HEK293 (cell line): ENCODE results near the gene TNFSF11.

Experiments
- CTCF ChIA-PET: fragments of 350-600 bp; formaldehyde crosslinking; extraction: SDS; loops from one replicate; lab custom pipeline; 2021; ENCODE audit warnings: antibody characterized with exemption; lab: Yijun Ruan, JAX
- POLR2A ChIA-PET: fragments of 300-600 bp; formaldehyde crosslinking; extraction: SDS; loops from one replicate; lab custom pipeline; 2020; ENCODE audit warnings: antibody characterized with exemption, inconsistent platforms; lab: Yijun Ruan, JAX
- H3K27ac ChIP-seq: fragments of 200-500 bp; sonication (Bioruptor generic); 2 replicates; pipeline ENCODE4 v1.5.1; 2014; ENCODE audit warnings: low read depth, low read length, control low read depth, inconsistent platforms; ENCODE audit errors: extremely low read depth
- H3K36me3 ChIP-seq, 2 experiments: fragments of 200-500 bp in 1 of 2; sonication (Bioruptor generic) in 1 of 2; 1 replicate in 1 of 2; 2 replicates in 1 of 2; pipeline ENCODE4 v1.5.1; 2014 to 2017; ENCODE audit warnings: inconsistent platforms in 2 of 2, low read length in 2 of 2; ENCODE audit not compliant: control insufficient read depth in 2 of 2, insufficient read depth in 1 of 2
- H3K4me1 ChIP-seq: fragments of 200-500 bp; sonication (Bioruptor generic); 2 replicates; pipeline ENCODE4 v1.5.1; 2014; ENCODE audit warnings: mild to moderate bottlenecking, low read length, inconsistent platforms; ENCODE audit not compliant: control insufficient read depth, insufficient read depth
- H3K4me3 ChIP-seq: 2 replicates; pipeline ENCODE4 v1.5.1; 2011; ENCODE audit warnings: low read depth, mild to moderate bottlenecking, control low read depth, low read length, moderate library complexity
- H3K9me3 ChIP-seq: fragments of 200-500 bp; sonication (Bioruptor generic); 2 replicates; pipeline ENCODE4 v1.5.1; 2014; ENCODE audit warnings: low read depth, low read length, inconsistent platforms; ENCODE audit not compliant: control insufficient read depth, insufficient read depth
- GLIS1 ChIP-seq: fragments of 450-650 bp; formaldehyde crosslinking; IDR thresholded peaks from 2 replicates; pipeline ENCODE4 v1.5.1; 2016; ENCODE audit warnings: missing biosample characterization, missing genetic modification characterization
- KLF16 ChIP-seq: fragments of 450-650 bp; formaldehyde crosslinking; IDR thresholded peaks from 2 replicates; pipeline ENCODE4 v1.5.1; 2017; ENCODE audit warnings: missing biosample characterization, missing genetic modification characterization
- KLF9 ChIP-seq: fragments of 450-650 bp; formaldehyde crosslinking; IDR thresholded peaks from 2 replicates; pipeline ENCODE4 v1.5.1; 2016; ENCODE audit warnings: missing biosample characterization, missing genetic modification characterization, low read depth
- OVOL3 ChIP-seq: fragments of 450-650 bp; formaldehyde crosslinking; IDR thresholded peaks from 2 replicates; pipeline ENCODE4 v1.5.1; 2016; ENCODE audit warnings: missing biosample characterization, missing genetic modification characterization
- PRDM2 ChIP-seq: fragments of 450-650 bp; formaldehyde crosslinking; IDR thresholded peaks from 2 replicates; pipeline ENCODE4 v1.5.1; 2016; ENCODE audit warnings: missing biosample characterization, missing genetic modification characterization, borderline replicate concordance
- PRDM6 ChIP-seq: fragments of 450-650 bp; formaldehyde crosslinking; IDR thresholded peaks from 2 replicates; pipeline ENCODE4 v1.5.1; 2017; ENCODE audit warnings: missing biosample characterization, missing genetic modification characterization
- YY2 ChIP-seq: fragments of 450-650 bp; formaldehyde crosslinking; IDR thresholded peaks from 2 replicates; pipeline ENCODE4 v1.5.1; 2016; ENCODE audit warnings: missing biosample characterization, missing genetic modification characterization
- ZIC2 ChIP-seq: fragments of 450-650 bp; formaldehyde crosslinking; IDR thresholded peaks from 2 replicates; pipeline ENCODE4 v1.5.1; 2016; ENCODE audit warnings: missing biosample characterization, missing genetic modification characterization
- ZNF114 ChIP-seq: fragments of 450-650 bp; formaldehyde crosslinking; IDR thresholded peaks from 2 replicates; pipeline ENCODE4 v1.5.0; 2017; ENCODE audit warnings: missing biosample characterization, missing genetic modification characterization
- ZNF133 ChIP-seq: fragments of 450-650 bp; formaldehyde crosslinking; IDR thresholded peaks from 2 replicates; pipeline ENCODE4 v1.5.1; 2016; ENCODE audit warnings: missing biosample characterization, missing genetic modification characterization
- ZNF19 ChIP-seq: fragments of 450-650 bp; formaldehyde crosslinking; IDR thresholded peaks from 2 replicates; pipeline ENCODE4; 2016; ENCODE audit warnings: missing biosample characterization, missing genetic modification characterization, low read depth
- ZNF2 ChIP-seq: fragments of 450-650 bp; formaldehyde crosslinking; IDR thresholded peaks from 2 replicates; pipeline ENCODE4 v1.5.1; 2016; ENCODE audit warnings: missing biosample characterization, missing genetic modification characterization
- ZNF221 ChIP-seq: fragments of 450-650 bp; formaldehyde crosslinking; IDR thresholded peaks from 2 replicates; pipeline ENCODE4 v1.5.1; 2017; ENCODE audit warnings: missing biosample characterization, missing genetic modification characterization, borderline replicate concordance
- ZNF23 ChIP-seq: fragments of 450-650 bp; formaldehyde crosslinking; IDR thresholded peaks from 2 replicates; pipeline ENCODE4 v1.5.1; 2016; ENCODE audit warnings: missing biosample characterization, missing genetic modification characterization, borderline replicate concordance
- ZNF350 ChIP-seq: fragments of 450-650 bp; formaldehyde crosslinking; IDR thresholded peaks from 2 replicates; pipeline ENCODE4 v1.5.0; 2017; ENCODE audit warnings: missing biosample characterization, mild to moderate bottlenecking, missing genetic modification characterization
- ZNF404 ChIP-seq: fragments of 450-650 bp; formaldehyde crosslinking; IDR thresholded peaks from 2 replicates; pipeline ENCODE4 v1.5.1; 2017; ENCODE audit warnings: missing biosample characterization, missing genetic modification characterization
- ZNF433 ChIP-seq: fragments of 450-650 bp; formaldehyde crosslinking; IDR thresholded peaks from 2 replicates; pipeline ENCODE4 v1.5.1; 2016; ENCODE audit warnings: missing biosample characterization, missing genetic modification characterization, low read depth
- ZNF501 ChIP-seq: fragments of 450-650 bp; formaldehyde crosslinking; IDR thresholded peaks from 2 replicates; pipeline ENCODE4 v1.5.1; 2016; ENCODE audit warnings: missing biosample characterization, missing genetic modification characterization
- ZNF529 ChIP-seq: fragments of 450-650 bp; formaldehyde crosslinking; IDR thresholded peaks from 2 replicates; pipeline ENCODE4 v1.5.1; 2017; ENCODE audit warnings: missing genetic modification characterization, missing biosample characterization; ENCODE audit not compliant: insufficient replicate concordance
- ZNF544 ChIP-seq: fragments of 450-650 bp; formaldehyde crosslinking; IDR thresholded peaks from 2 replicates; pipeline ENCODE4 v1.5.0; 2017; ENCODE audit warnings: missing biosample characterization, missing genetic modification characterization
- ZNF548 ChIP-seq: fragments of 450-650 bp; formaldehyde crosslinking; IDR thresholded peaks from 2 replicates; pipeline ENCODE4 v1.5.1; 2016; ENCODE audit warnings: missing biosample characterization, missing genetic modification characterization
- ZNF571 ChIP-seq: fragments of 450-650 bp; formaldehyde crosslinking; IDR thresholded peaks from 2 replicates; pipeline ENCODE4 v1.5.0; 2017; ENCODE audit warnings: missing biosample characterization, missing genetic modification characterization
- ZNF623 ChIP-seq: fragments of 450-650 bp; formaldehyde crosslinking; IDR thresholded peaks from 2 replicates; pipeline ENCODE4 v1.5.1; 2016; ENCODE audit warnings: missing biosample characterization, missing genetic modification characterization
- ZNF654 ChIP-seq: fragments of 450-650 bp; formaldehyde crosslinking; IDR thresholded peaks from 2 replicates; pipeline ENCODE4 v1.5.1; 2016; ENCODE audit warnings: low read depth, missing biosample characterization, missing genetic modification characterization
- ZNF701 ChIP-seq: fragments of 450-650 bp; formaldehyde crosslinking; IDR thresholded peaks from 2 replicates; pipeline ENCODE4 v1.5.1; 2016; ENCODE audit warnings: missing biosample characterization, missing genetic modification characterization
- ZNF76 ChIP-seq: fragments of 450-650 bp; formaldehyde crosslinking; IDR thresholded peaks from 2 replicates; pipeline ENCODE4; 2016; ENCODE audit warnings: low read depth, missing biosample characterization, missing genetic modification characterization, borderline replicate concordance
- TF ChIP-seq, protein P1 (sequence below): fragments of 450-650 bp; formaldehyde crosslinking; IDR thresholded peaks from 2 replicates; pipeline ENCODE4 v1.5.1; 2016; ENCODE audit warnings: missing biosample characterization, missing genetic modification characterization, borderline replicate concordance
- TF ChIP-seq, protein P2 (sequence below): fragments of 450-650 bp; formaldehyde crosslinking; IDR thresholded peaks from 2 replicates; pipeline ENCODE4 v1.5.0; 2017; ENCODE audit warnings: missing biosample characterization, missing genetic modification characterization, borderline replicate concordance

Gene TNFSF11

GRCh38 chr13:42524487-42525034, 49.4 kb upstream of the TNFSF11 start:
- Histone ChIP-seq H3K4me1 (no peaks in the 10 kb centered on the region), H3K27ac (no peak overlapping the region), H3K9me3 (no peaks in the 10 kb centered on the region), H3K36me3 (no peaks in the 10 kb centered on the region), H3K4me3 (no peak overlapping the region)
- ChIA-PET CTCF (no interaction called here), POLR2A (no interaction called here)
- TF ChIP-seq ZNF701 (no peak), ZNF548 (no peak), YY2 (tag by site-specific recombination) (no peak), KLF9 (tag by site-specific recombination) (no peak), ZNF133 (tag by site-specific recombination) (no peak), ZNF2 (no peak), KLF16 (tag by site-specific recombination) (no peak), ZNF544 (tag by site-specific recombination) (no peak), OVOL3 (no peak), ZNF433 (tag by site-specific recombination) (no peak), ZNF501 (no peak), PRDM2 (no peak), ZNF23 (no peak), ZNF529 (no peak), ZNF571 (no peak), ZIC2 (tag by site-specific recombination) (no peak), ZNF19 (tag by site-specific recombination) (no peak), ZNF114 (tag by site-specific recombination) (no peak), ZNF623 (tag by site-specific recombination) (no peak)
- TF ChIP-seq, protein P1, sequence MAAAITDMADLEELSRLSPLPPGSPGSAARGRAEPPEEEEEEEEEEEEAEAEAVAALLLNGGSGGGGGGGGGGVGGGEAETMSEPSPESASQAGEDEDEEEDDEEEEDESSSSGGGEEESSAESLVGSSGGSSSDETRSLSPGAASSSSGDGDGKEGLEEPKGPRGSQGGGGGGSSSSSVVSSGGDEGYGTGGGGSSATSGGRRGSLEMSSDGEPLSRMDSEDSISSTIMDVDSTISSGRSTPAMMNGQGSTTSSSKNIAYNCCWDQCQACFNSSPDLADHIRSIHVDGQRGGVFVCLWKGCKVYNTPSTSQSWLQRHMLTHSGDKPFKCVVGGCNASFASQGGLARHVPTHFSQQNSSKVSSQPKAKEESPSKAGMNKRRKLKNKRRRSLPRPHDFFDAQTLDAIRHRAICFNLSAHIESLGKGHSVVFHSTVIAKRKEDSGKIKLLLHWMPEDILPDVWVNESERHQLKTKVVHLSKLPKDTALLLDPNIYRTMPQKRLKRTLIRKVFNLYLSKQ (tag by site-specific recombination) = no peak

- CTCF ChIA-PET = no interaction called here
- no peak for TF ChIP-seq ZNF76
- no peak for TF ChIP-seq ZNF404 (tag by site-specific recombination)
- no peak for TF ChIP-seq ZNF350 (tag by site-specific recombination)
- no peak for TF ChIP-seq ZNF654 (tag by site-specific recombination)
- TF ChIP-seq PRDM6 (tag by site-specific recombination) = no peak
- TF ChIP-seq, protein P2, sequence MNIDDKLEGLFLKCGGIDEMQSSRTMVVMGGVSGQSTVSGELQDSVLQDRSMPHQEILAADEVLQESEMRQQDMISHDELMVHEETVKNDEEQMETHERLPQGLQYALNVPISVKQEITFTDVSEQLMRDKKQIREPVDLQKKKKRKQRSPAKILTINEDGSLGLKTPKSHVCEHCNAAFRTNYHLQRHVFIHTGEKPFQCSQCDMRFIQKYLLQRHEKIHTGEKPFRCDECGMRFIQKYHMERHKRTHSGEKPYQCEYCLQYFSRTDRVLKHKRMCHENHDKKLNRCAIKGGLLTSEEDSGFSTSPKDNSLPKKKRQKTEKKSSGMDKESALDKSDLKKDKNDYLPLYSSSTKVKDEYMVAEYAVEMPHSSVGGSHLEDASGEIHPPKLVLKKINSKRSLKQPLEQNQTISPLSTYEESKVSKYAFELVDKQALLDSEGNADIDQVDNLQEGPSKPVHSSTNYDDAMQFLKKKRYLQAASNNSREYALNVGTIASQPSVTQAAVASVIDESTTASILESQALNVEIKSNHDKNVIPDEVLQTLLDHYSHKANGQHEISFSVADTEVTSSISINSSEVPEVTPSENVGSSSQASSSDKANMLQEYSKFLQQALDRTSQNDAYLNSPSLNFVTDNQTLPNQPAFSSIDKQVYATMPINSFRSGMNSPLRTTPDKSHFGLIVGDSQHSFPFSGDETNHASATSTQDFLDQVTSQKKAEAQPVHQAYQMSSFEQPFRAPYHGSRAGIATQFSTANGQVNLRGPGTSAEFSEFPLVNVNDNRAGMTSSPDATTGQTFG (tag by site-specific recombination) = no peak
- no peak for TF ChIP-seq GLIS1
- no peak for TF ChIP-seq ZNF221
Measured at GRCh38 chr13:42525035-42525504, 48.9 kb upstream of the TNFSF11 start.

More at GRCh38 chr13:42525035-42525504, 48.9 kb upstream of the TNFSF11 start:
- H3K9me3 ChIP-seq = no peaks in the 10 kb centered on the region
- H3K4me1 ChIP-seq = no peaks in the 10 kb centered on the region
- no peaks in the 10 kb centered on the region for H3K36me3 ChIP-seq
- POLR2A ChIA-PET = no interaction called here
- H3K27ac ChIP-seq = no peak overlapping the region
- no peak overlapping the region for H3K4me3 ChIP-seq
